HEK293 (cell line): ENCODE measurements around the gene CDC42EP5.

Experiments used
- CTCF ChIA-PET: fragments of 350-600 bp; formaldehyde crosslinking; extraction: SDS; loops from one replicate; lab custom pipeline; 2021; ENCODE audit warnings: antibody characterized with exemption; lab: Yijun Ruan, JAX
- POLR2A ChIA-PET: fragments of 300-600 bp; formaldehyde crosslinking; extraction: SDS; loops from one replicate; lab custom pipeline; 2020; ENCODE audit warnings: antibody characterized with exemption, inconsistent platforms; lab: Yijun Ruan, JAX
- H3K27ac ChIP-seq: fragments of 200-500 bp; sonication (Bioruptor generic); 2 replicates; pipeline ENCODE4 v1.5.1; 2014; ENCODE audit warnings: low read depth, low read length, control low read depth, inconsistent platforms; ENCODE audit errors: extremely low read depth
- H3K36me3 ChIP-seq, 2 experiments: fragments of 200-500 bp in 1 of 2; sonication (Bioruptor generic) in 1 of 2; 1 replicate in 1 of 2; 2 replicates in 1 of 2; pipeline ENCODE4 v1.5.1; 2014 to 2017; ENCODE audit warnings: inconsistent platforms in 2 of 2, low read length in 2 of 2; ENCODE audit not compliant: control insufficient read depth in 2 of 2, insufficient read depth in 1 of 2
- H3K4me1 ChIP-seq: fragments of 200-500 bp; sonication (Bioruptor generic); 2 replicates; pipeline ENCODE4 v1.5.1; 2014; ENCODE audit warnings: mild to moderate bottlenecking, low read length, inconsistent platforms; ENCODE audit not compliant: control insufficient read depth, insufficient read depth
- H3K4me3 ChIP-seq: 2 replicates; pipeline ENCODE4 v1.5.1; 2011; ENCODE audit warnings: low read depth, mild to moderate bottlenecking, control low read depth, low read length, moderate library complexity
- H3K9me3 ChIP-seq: fragments of 200-500 bp; sonication (Bioruptor generic); 2 replicates; pipeline ENCODE4 v1.5.1; 2014; ENCODE audit warnings: low read depth, low read length, inconsistent platforms; ENCODE audit not compliant: control insufficient read depth, insufficient read depth
- FEZF1 ChIP-seq: fragments of 450-650 bp; formaldehyde crosslinking; IDR thresholded peaks from 2 replicates; pipeline ENCODE4 v1.5.1; 2016; ENCODE audit warnings: missing biosample characterization, missing genetic modification characterization
- GLIS1 ChIP-seq: fragments of 450-650 bp; formaldehyde crosslinking; IDR thresholded peaks from 2 replicates; pipeline ENCODE4 v1.5.1; 2016; ENCODE audit warnings: missing biosample characterization, missing genetic modification characterization
- HOXC10 ChIP-seq: sonication (generic); formaldehyde crosslinking; IDR thresholded peaks from 2 replicates; pipeline ENCODE4 v1.8.1; 2023; ENCODE audit warnings: mild to moderate bottlenecking, missing genetic modification reagents
- HOXD13 ChIP-seq: sonication (generic); formaldehyde crosslinking; IDR thresholded peaks from 2 replicates; pipeline ENCODE4 v1.8.0; 2022; ENCODE audit warnings: missing genetic modification reagents, borderline replicate concordance
- SP7 ChIP-seq: fragments of 450-650 bp; formaldehyde crosslinking; IDR thresholded peaks from 2 replicates; pipeline ENCODE4 v1.5.1; 2016; ENCODE audit warnings: missing biosample characterization, missing genetic modification characterization
- ZBTB1 ChIP-seq: fragments of 450-650 bp; formaldehyde crosslinking; IDR thresholded peaks from 2 replicates; pipeline ENCODE4 v1.5.1; 2016; ENCODE audit warnings: missing biosample characterization, missing genetic modification characterization
- ZNF112 ChIP-seq: fragments of 450-650 bp; formaldehyde crosslinking; IDR thresholded peaks from 2 replicates; pipeline ENCODE4 v1.5.0; 2017; ENCODE audit warnings: missing biosample characterization, missing genetic modification characterization
- ZNF114 ChIP-seq: fragments of 450-650 bp; formaldehyde crosslinking; IDR thresholded peaks from 2 replicates; pipeline ENCODE4 v1.5.0; 2017; ENCODE audit warnings: missing biosample characterization, missing genetic modification characterization
- ZNF18 ChIP-seq: fragments of 450-650 bp; formaldehyde crosslinking; IDR thresholded peaks from 2 replicates; pipeline ENCODE4 v1.5.1; 2016; ENCODE audit warnings: missing biosample characterization, missing genetic modification characterization
- ZNF266 ChIP-seq: fragments of 450-650 bp; formaldehyde crosslinking; IDR thresholded peaks from 2 replicates; pipeline ENCODE4 v1.5.1; 2016; ENCODE audit warnings: missing biosample characterization, missing genetic modification characterization, low read depth
- ZNF350 ChIP-seq: fragments of 450-650 bp; formaldehyde crosslinking; IDR thresholded peaks from 2 replicates; pipeline ENCODE4 v1.5.0; 2017; ENCODE audit warnings: missing biosample characterization, mild to moderate bottlenecking, missing genetic modification characterization
- ZNF391 ChIP-seq: fragments of 450-650 bp; formaldehyde crosslinking; IDR thresholded peaks from 2 replicates; pipeline ENCODE4 v1.5.1; 2016; ENCODE audit warnings: low read depth, missing biosample characterization, missing genetic modification characterization, borderline replicate concordance
- ZNF654 ChIP-seq: fragments of 450-650 bp; formaldehyde crosslinking; IDR thresholded peaks from 2 replicates; pipeline ENCODE4 v1.5.1; 2016; ENCODE audit warnings: low read depth, missing biosample characterization, missing genetic modification characterization
- ZNF670 ChIP-seq: fragments of 450-650 bp; formaldehyde crosslinking; IDR thresholded peaks from 2 replicates; pipeline ENCODE4 v1.5.1; 2016; ENCODE audit warnings: missing biosample characterization, missing genetic modification characterization, low read depth
- ZNF747 ChIP-seq: fragments of 450-650 bp; formaldehyde crosslinking; IDR thresholded peaks from 2 replicates; pipeline ENCODE4 v1.5.1; 2016; ENCODE audit warnings: missing biosample characterization, missing genetic modification characterization
- ZNF76 ChIP-seq: fragments of 450-650 bp; formaldehyde crosslinking; IDR thresholded peaks from 2 replicates; pipeline ENCODE4; 2016; ENCODE audit warnings: low read depth, missing biosample characterization, missing genetic modification characterization, borderline replicate concordance
- ZSCAN16 ChIP-seq: fragments of 450-650 bp; formaldehyde crosslinking; IDR thresholded peaks from 2 replicates; pipeline ENCODE4 v1.5.1; 2016; ENCODE audit warnings: missing biosample characterization, missing genetic modification characterization
- ZSCAN30 ChIP-seq: fragments of 450-650 bp; IDR thresholded peaks from 2 replicates; pipeline ENCODE4 v1.5.1; 2018; ENCODE audit warnings: missing biosample characterization, mild to moderate bottlenecking, missing genetic modification characterization, moderate library complexity
- TF ChIP-seq, protein P1 (sequence below): fragments of 450-650 bp; formaldehyde crosslinking; IDR thresholded peaks from 2 replicates; pipeline ENCODE4 v1.5.1; 2016; ENCODE audit warnings: missing biosample characterization, missing genetic modification characterization
- TF ChIP-seq, protein P2 (sequence below): fragments of 450-650 bp; formaldehyde crosslinking; IDR thresholded peaks from 2 replicates; pipeline ENCODE4 v1.5.1; 2017; ENCODE audit warnings: missing biosample characterization, missing genetic modification characterization
- TF ChIP-seq, protein P3 (sequence below): fragments of 450-650 bp; formaldehyde crosslinking; IDR thresholded peaks from 2 replicates; pipeline ENCODE4 v1.5.1; 2017; ENCODE audit warnings: missing biosample characterization, mild to moderate bottlenecking, missing genetic modification characterization, moderate library complexity

CDC42EP5 gene

GRCh38 chr19:54478677-54479266, 5.7 kb upstream of the CDC42EP5 start:
- ChIA-PET CTCF (interaction anchor here (0.5 to 6.5 kb wide), 29 partner anchors 9 to 1834 kb away, joined by 3 to 65 read pairs (median 4); no protein-coding TSS in a partner anchor), POLR2A (no interaction called here)
- Histone ChIP-seq H3K4me3 (no peak overlapping the region), H3K27ac (no peak overlapping the region), H3K4me1 (no peaks in the 10 kb centered on the region), H3K9me3 (no peaks in the 10 kb centered on the region), H3K36me3 (no peaks in the 10 kb centered on the region)
- TF ChIP-seq ZNF114 (tag by site-specific recombination): no peak
- no peak for TF ChIP-seq ZNF670
- TF ChIP-seq ZNF76 (tag by site-specific recombination): no peak
- no peak for TF ChIP-seq HOXD13 (CRISPR knock-in tag)
- no peak for TF ChIP-seq ZNF266 (tag by site-specific recombination)
- TF ChIP-seq, protein P1, sequence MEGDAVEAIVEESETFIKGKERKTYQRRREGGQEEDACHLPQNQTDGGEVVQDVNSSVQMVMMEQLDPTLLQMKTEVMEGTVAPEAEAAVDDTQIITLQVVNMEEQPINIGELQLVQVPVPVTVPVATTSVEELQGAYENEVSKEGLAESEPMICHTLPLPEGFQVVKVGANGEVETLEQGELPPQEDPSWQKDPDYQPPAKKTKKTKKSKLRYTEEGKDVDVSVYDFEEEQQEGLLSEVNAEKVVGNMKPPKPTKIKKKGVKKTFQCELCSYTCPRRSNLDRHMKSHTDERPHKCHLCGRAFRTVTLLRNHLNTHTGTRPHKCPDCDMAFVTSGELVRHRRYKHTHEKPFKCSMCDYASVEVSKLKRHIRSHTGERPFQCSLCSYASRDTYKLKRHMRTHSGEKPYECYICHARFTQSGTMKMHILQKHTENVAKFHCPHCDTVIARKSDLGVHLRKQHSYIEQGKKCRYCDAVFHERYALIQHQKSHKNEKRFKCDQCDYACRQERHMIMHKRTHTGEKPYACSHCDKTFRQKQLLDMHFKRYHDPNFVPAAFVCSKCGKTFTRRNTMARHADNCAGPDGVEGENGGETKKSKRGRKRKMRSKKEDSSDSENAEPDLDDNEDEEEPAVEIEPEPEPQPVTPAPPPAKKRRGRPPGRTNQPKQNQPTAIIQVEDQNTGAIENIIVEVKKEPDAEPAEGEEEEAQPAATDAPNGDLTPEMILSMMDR (tag by site-specific recombination): peak; percentile 27; the same call in 1 of the 2 replicates
- TF ChIP-seq FEZF1: no peak
- no peak for TF ChIP-seq ZSCAN30 (tag by site-specific recombination)
- no peak for TF ChIP-seq ZNF350 (tag by site-specific recombination)
- TF ChIP-seq, protein P2, sequence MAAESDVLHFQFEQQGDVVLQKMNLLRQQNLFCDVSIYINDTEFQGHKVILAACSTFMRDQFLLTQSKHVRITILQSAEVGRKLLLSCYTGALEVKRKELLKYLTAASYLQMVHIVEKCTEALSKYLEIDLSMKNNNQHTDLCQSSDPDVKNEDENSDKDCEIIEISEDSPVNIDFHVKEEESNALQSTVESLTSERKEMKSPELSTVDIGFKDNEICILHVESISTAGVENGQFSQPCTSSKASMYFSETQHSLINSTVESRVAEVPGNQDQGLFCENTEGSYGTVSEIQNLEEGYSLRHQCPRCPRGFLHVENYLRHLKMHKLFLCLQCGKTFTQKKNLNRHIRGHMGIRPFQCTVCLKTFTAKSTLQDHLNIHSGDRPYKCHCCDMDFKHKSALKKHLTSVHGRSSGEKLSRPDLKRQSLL (tag by site-specific recombination): no peak
- no peak for TF ChIP-seq SP7 (tag by site-specific recombination)
- no peak for TF ChIP-seq ZNF112
- peak; percentile 69 for TF ChIP-seq ZNF654
- peak; percentile 27; the same call in 1 of the 2 replicates for TF ChIP-seq GLIS1 (tag by site-specific recombination)
- TF ChIP-seq, protein P3, sequence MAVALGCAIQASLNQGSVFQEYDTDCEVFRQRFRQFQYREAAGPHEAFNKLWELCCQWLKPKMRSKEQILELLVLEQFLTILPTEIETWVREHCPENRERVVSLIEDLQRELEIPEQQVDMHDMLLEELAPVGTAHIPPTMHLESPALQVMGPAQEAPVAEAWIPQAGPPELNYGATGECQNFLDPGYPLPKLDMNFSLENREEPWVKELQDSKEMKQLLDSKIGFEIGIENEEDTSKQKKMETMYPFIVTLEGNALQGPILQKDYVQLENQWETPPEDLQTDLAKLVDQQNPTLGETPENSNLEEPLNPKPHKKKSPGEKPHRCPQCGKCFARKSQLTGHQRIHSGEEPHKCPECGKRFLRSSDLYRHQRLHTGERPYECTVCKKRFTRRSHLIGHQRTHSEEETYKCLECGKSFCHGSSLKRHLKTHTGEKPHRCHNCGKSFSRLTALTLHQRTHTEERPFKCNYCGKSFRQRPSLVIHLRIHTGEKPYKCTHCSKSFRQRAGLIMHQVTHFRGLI (tag by site-specific recombination): no peak
- TF ChIP-seq HOXC10 (CRISPR knock-in tag): no peak
- no peak for TF ChIP-seq ZBTB1 (tag by site-specific recombination)
- no peak for TF ChIP-seq ZNF747 (tag by site-specific recombination)
- no peak for TF ChIP-seq ZSCAN16 (tag by site-specific recombination)
- TF ChIP-seq ZNF18: no peak
- no peak for TF ChIP-seq ZNF391 (tag by site-specific recombination)
